ENCODE data around the gene DYRK3. TPM values are rescaled to one million over a fixed set of nuclear protein-coding genes. Genes with fewer than 3 reads are reported as not detected.

The DYRK3 gene
- total RNA-seq, 2 experiments from 2014 or later = 8.3 to 8.7 TPM

- H3K9me3 Mint-ChIP-seq (ENCODE audit: low read depth) = no peaks in the 10 kb centered on the region
- H3K27me3 Mint-ChIP-seq = no peaks in the 10 kb centered on the region
- peaks cover 62% of the 10 kb centered on the region for H3K4me1 Mint-ChIP-seq
- H3K4me3 Mint-ChIP-seq = no peak overlapping the region
- ChIA-PET POLR2A (interaction anchor here (0.9 to 1.8 kb wide), 4 partner anchors 13 to 24 kb away, joined by 3 to 6 read pairs (median 4); no protein-coding TSS in a partner anchor), CTCF (interaction anchor here (0.6 to 3.7 kb wide), 8 partner anchors 16 to 243 kb away, joined by 3 to 29 read pairs (median 4); partner anchors contain the start of gene DYRK3)
- ATAC-seq (no peak), DNase-seq (no peak)
- intact Hi-C loops (cut with DNase I, micrococcal nuclease) = no loop called here
- no peak overlapping the region for H3K27ac Mint-ChIP-seq
- H3K36me3 Mint-ChIP-seq (ENCODE audit: low read depth) = peaks cover 8% of the 10 kb centered on the region
Observed at GRCh38 chr1:206690516-206690915, 55.2 kb downstream of the DYRK3 start.

DNA sequence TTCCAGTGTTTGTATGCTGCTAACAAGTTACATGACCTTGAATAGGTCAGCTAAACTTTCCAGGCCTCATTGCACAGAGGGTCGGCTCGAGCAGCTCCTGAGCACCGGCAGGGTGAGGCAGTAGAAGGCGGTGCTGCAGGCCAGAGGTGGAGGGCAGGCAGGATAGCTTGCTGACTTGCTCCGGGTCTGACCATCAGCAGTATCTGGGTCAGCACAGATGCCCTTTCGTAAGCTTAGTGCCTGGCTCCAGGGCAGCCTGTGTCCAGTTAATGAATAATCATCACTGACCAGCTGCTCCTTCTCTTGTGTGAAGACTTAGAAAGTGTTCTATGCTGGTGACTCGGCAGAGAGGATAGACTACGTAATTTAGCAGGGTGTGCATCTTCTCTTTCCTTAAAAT lies 56.3 kb downstream of the DYRK3 start:
- ATAC-seq (no peak), DNase-seq (no peak)
- intact Hi-C loops (cut with DNase I, micrococcal nuclease) = no loop called here
- H3K4me1 Mint-ChIP-seq = peaks cover 67% of the 10 kb centered on the region
- H3K36me3 Mint-ChIP-seq (ENCODE audit: low read depth) = peaks cover 15% of the 10 kb centered on the region
- ChIA-PET POLR2A (interaction anchor here (1.3 to 1.6 kb wide), 2 partner anchors 14 to 23 kb away, joined by 3 to 6 read pairs; no protein-coding TSS in a partner anchor), CTCF (interaction anchor here (0.5 to 2.9 kb wide), 11 partner anchors 9 to 1100 kb away, joined by 3 to 11 read pairs (median 3); no protein-coding TSS in a partner anchor)
- no peak overlapping the region for H3K27ac Mint-ChIP-seq
- no peak overlapping the region for H3K4me3 Mint-ChIP-seq
- H3K9me3 Mint-ChIP-seq (ENCODE audit: low read depth) = no peaks in the 10 kb centered on the region
- no peaks in the 10 kb centered on the region for H3K27me3 Mint-ChIP-seq

DNA sequence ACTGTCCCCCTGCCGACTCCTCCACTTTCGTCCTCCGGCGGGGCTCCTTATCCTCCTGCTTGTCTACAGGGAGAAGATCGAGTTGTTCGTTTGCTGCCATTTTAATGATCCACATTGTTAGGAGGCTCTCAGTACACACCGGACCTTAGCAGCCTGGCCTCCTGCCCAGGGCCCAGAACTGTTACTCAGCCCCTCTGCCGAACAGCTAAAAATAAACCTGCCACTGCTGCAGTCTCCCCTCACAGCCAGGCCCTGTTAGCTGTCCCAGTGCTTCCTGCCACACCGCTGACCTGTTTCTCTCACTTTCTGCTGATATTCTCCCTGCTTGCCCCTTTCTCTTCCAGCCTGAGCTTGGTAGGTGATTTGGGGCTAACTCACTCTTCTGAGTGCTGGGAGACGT lies 57.7 kb downstream of the DYRK3 start:
- ATAC-seq (no peak), DNase-seq (no peak)
- no peaks in the 10 kb centered on the region for H3K9me3 Mint-ChIP-seq (ENCODE audit: low read depth)
- peak overlapping the region; percentile 32 for H3K27ac Mint-ChIP-seq
- intact Hi-C loops (cut with DNase I, micrococcal nuclease) = no loop called here
- H3K4me3 Mint-ChIP-seq = no peak overlapping the region
- H3K4me1 Mint-ChIP-seq = peaks cover 64% of the 10 kb centered on the region
- ChIA-PET POLR2A (interaction anchor here (1.3 kb wide), 1 partner anchor 13 kb away, joined by 3 read pairs; no protein-coding TSS in a partner anchor), CTCF (interaction anchor here (0.8 to 2.9 kb wide), 8 partner anchors 9 to 213 kb away, joined by 3 to 13 read pairs (median 5); partner anchors contain the start of gene EIF2D)
- no peaks in the 10 kb centered on the region for H3K27me3 Mint-ChIP-seq
- H3K36me3 Mint-ChIP-seq (ENCODE audit: low read depth) = peaks cover 29% of the 10 kb centered on the region

GRCh38 chr1:206693592-206693991 lies 58.3 kb downstream of the DYRK3 start:
- DNase-seq = no peak
- no peaks in the 10 kb centered on the region for H3K9me3 Mint-ChIP-seq (ENCODE audit: low read depth)
- H3K4me3 Mint-ChIP-seq = no peak overlapping the region
- H3K36me3 Mint-ChIP-seq (ENCODE audit: low read depth) = peaks cover 31% of the 10 kb centered on the region
- no peak overlapping the region for H3K27ac Mint-ChIP-seq
- H3K27me3 Mint-ChIP-seq = no peaks in the 10 kb centered on the region
- H3K4me1 Mint-ChIP-seq = peaks cover 64% of the 10 kb centered on the region
- ChIA-PET CTCF (interaction anchor here (0.8 to 2.9 kb wide), 6 partner anchors 9 to 288 kb away, joined by 3 to 13 read pairs (median 6); partner anchors contain the start of gene EIF2D), POLR2A (interaction anchor here (1.3 kb wide), 1 partner anchor 13 kb away, joined by 3 read pairs; no protein-coding TSS in a partner anchor)
- no peak for ATAC-seq
- intact Hi-C loops (cut with DNase I, micrococcal nuclease) = no loop called here

GRCh38 chr1:206694171-206695124 lies 59.1 kb downstream of the DYRK3 start:
- no peaks in the 10 kb centered on the region for H3K9me3 Mint-ChIP-seq (ENCODE audit: low read depth)
- ChIA-PET CTCF (interaction anchor here (0.7 to 2.4 kb wide), 6 partner anchors 8 to 287 kb away, joined by 3 to 13 read pairs (median 5); partner anchors contain the start of gene EIF2D), POLR2A (interaction anchor here (0.6 kb wide), 1 partner anchor 10 kb away, joined by 3 read pairs; no protein-coding TSS in a partner anchor)
- H3K36me3 Mint-ChIP-seq (ENCODE audit: low read depth) = peaks cover 31% of the 10 kb centered on the region
- no peak overlapping the region for H3K4me3 Mint-ChIP-seq
- intact Hi-C loops (cut with DNase I, micrococcal nuclease) = no loop called here
- H3K27ac Mint-ChIP-seq = no peak overlapping the region
- ATAC-seq = no peak
- no peak for DNase-seq
- no peaks in the 10 kb centered on the region for H3K27me3 Mint-ChIP-seq
- H3K4me1 Mint-ChIP-seq = peaks cover 65% of the 10 kb centered on the region

DNA sequence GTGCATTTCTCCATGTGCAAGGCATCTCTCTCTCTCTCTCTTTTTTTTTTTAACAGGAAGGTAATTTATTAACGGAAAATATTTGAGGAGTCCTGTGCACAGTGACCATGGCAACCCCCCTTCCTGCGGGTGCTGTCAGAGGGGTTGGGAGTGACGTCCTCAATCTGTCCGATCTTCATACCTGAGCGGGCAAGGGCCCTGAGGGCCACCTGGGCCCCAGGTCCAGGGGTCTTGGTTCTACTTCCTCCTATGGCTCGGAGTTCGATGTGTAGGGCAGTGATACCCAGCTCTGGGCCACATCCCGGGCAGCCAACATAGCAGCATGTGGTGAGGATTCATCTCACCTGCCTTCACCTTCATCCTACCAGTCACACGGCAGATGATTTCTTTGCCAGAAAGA lies 60.4 kb downstream of the DYRK3 start:
- Mint-ChIP-seq H3K36me3 (ENCODE audit: low read depth) (peaks cover 31% of the 10 kb centered on the region), H3K9me3 (ENCODE audit: low read depth) (no peaks in the 10 kb centered on the region), H3K27me3 (no peaks in the 10 kb centered on the region), H3K27ac (no peak overlapping the region), H3K4me3 (no peak overlapping the region), H3K4me1 (peaks cover 68% of the 10 kb centered on the region)
- DNase-seq (no peak), ATAC-seq (no peak)
- intact Hi-C loops (cut with DNase I, micrococcal nuclease) = no loop called here
- CTCF ChIA-PET = interaction anchor here (1.6 kb wide), 1 partner anchor 30 kb away, joined by 5 read pairs; no protein-coding TSS in a partner anchor
- POLR2A ChIA-PET = interaction anchor here (0.6 kb wide), 1 partner anchor 160 kb away, joined by 3 read pairs; no protein-coding TSS in a partner anchor

DNA sequence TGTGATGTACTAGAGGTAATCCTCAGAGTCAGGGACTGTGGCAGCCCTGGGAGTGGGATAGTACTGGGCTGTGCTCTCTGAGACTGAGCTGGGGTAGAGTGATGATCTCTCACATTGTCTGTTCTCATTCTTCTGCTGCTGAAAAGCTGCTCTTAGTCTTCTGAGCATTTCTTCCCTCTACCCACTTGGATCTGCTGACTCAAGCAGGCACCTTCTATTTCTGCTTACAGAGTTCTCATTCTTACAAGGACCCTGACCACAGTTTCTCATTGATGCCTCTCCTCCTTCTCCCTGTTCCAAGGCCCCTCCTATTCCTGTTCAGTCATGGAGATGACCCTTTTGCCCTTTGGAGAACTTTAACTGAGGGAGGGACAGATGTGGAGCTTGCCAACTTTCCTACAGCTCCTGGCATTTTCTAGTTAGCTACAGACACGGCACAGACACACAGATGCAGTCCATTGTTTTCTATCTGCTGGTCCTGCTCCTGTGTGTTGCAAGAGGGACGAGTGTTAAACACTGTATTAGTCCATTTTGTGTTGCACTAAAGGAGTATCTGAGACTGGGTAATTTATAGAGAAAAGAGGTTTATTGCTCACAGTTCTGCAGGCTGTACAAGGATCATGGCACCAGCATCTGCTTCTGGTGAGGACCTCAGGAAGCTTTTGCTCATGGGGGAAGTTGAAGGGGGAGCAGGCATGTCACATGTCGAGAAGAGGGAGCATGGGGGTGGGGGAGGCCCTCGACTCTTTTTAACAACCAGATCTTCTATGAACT lies 61.7 kb downstream of the DYRK3 start:
- peak overlapping the region; percentile 37 for H3K27ac Mint-ChIP-seq
- intact Hi-C loops (cut with DNase I, micrococcal nuclease) = no loop called here
- DNase-seq = no peak
- H3K27me3 Mint-ChIP-seq = no peaks in the 10 kb centered on the region
- no peaks in the 10 kb centered on the region for H3K9me3 Mint-ChIP-seq (ENCODE audit: low read depth)
- H3K4me3 Mint-ChIP-seq = no peak overlapping the region
- H3K4me1 Mint-ChIP-seq = peaks cover 67% of the 10 kb centered on the region
- ChIA-PET POLR2A (interaction anchor here (0.5 to 0.8 kb wide), 2 partner anchors 95 to 297 kb away, joined by 3 to 4 read pairs; no protein-coding TSS in a partner anchor), CTCF (interaction anchor here (0.7 to 1.0 kb wide), 4 partner anchors 16 to 286 kb away, joined by 3 to 4 read pairs (median 4); no protein-coding TSS in a partner anchor)
- ATAC-seq = peak; percentile 78
- H3K36me3 Mint-ChIP-seq (ENCODE audit: low read depth) = peaks cover 31% of the 10 kb centered on the region

DNA sequence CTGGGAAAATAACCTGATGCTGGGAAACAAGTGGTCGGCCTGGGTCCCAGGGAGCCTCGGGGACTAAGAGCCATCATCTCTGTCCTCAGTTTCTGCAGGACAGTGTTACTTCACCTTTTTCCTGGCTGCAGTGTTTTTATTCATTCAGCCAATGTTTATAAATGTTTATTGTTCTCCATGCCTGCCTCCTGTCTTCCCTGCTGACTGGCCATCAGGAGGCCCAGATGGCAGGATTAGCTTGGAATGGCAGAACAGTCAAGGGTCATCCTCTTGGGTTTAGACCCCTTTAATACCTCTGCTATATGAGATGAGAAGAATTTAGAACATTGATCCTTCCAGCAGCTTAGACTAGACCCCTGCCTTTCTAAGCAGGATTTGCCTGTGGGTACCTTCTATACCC lies 62.7 kb downstream of the DYRK3 start:
- Mint-ChIP-seq H3K9me3 (ENCODE audit: low read depth) (no peaks in the 10 kb centered on the region), H3K27me3 (no peaks in the 10 kb centered on the region), H3K36me3 (ENCODE audit: low read depth) (peaks cover 33% of the 10 kb centered on the region), H3K4me3 (no peak overlapping the region), H3K27ac (no peak overlapping the region), H3K4me1 (peaks cover 69% of the 10 kb centered on the region)
- no peak for DNase-seq
- intact Hi-C loops (cut with DNase I, micrococcal nuclease) = no loop called here
- POLR2A ChIA-PET = no interaction called here
- ATAC-seq = no peak
- CTCF ChIA-PET = interaction anchor here (0.6 to 1.2 kb wide), 4 partner anchors 29 to 158 kb away, joined by 3 to 4 read pairs (median 3); no protein-coding TSS in a partner anchor

Other genes with a start within 250 kb of the DYRK3 start
- 10 to 100 TPM; 15.3 to 17.2 TPM for gene IKBKE, start 165.1 kb upstream of the DYRK3 start, total RNA-seq
- 100 to 1,000 TPM; 223 to 239 TPM for gene RASSF5, start 128.0 kb upstream of the DYRK3 start, total RNA-seq
- 100 to 1,000 TPM in 1 of 2 experiments, 10 to 100 TPM in 1; 91.2 to 100 TPM for gene EIF2D, start 23.1 kb upstream of the DYRK3 start, total RNA-seq
- gene MAPKAPK2, start 49.4 kb downstream of the DYRK3 start, total RNA-seq = 10 to 100 TPM; 62.8 to 64.7 TPM
- gene IL19, start 135.2 kb downstream of the DYRK3 start, total RNA-seq = not detected
- 1 to 10 TPM; 1.3 to 1.6 TPM for gene IL10, start 137.0 kb downstream of the DYRK3 start, total RNA-seq
- gene IL20, start 230.1 kb downstream of the DYRK3 start, total RNA-seq = not detected

Measured in activated CD4-positive, alpha-beta T cell treated with anti-CD3 and anti-CD28 coated beads for 36 hours (primary cell).